SU-DHL-6 (cell line): Measurements from ENCODE around the gene CDH10.

ENCODE experiments used
- H2AFZ ChIP-seq: fragments of 200-600 bp; sonication (generic); 2 replicates; pipeline ENCODE4 v1.6.1; 2014; ENCODE audit warnings: low read depth, mild to moderate bottlenecking, moderate library complexity, mixed read lengths, antibody characterized with exemption, low read length; ENCODE audit not compliant: severe bottlenecking
- H3F3A ChIP-seq: fragments of 200-600 bp; shearing (Covaris generic); 2 replicates; pipeline ENCODE4 v1.6.0; 2016; ENCODE audit warnings: antibody characterized with exemption, mild to moderate bottlenecking; ENCODE audit not compliant: insufficient read depth
- H3K27ac ChIP-seq: fragments of 200-600 bp; sonication (generic); 2 replicates; pipeline ENCODE4 v1.5.1; 2016; ENCODE audit warnings: low read depth, mild to moderate bottlenecking, low read length, moderate library complexity, mixed read lengths
- H3K27me3 ChIP-seq: fragments of 200-600 bp; sonication (generic), shearing (Covaris generic); 2 replicates; pipeline ENCODE4 v1.6.0; 2014; ENCODE audit warnings: mild to moderate bottlenecking, low read length
- H3K36me3 ChIP-seq: fragments of 200-600 bp; sonication (generic); 2 replicates; pipeline ENCODE4 v1.6.1; 2014; ENCODE audit warnings: mild to moderate bottlenecking, low read length, mixed read lengths
- H3K4me2 ChIP-seq: fragments of 300-600, 200-600 bp; shearing (Covaris generic), sonication (generic); 2 replicates; pipeline ENCODE4 v1.6.0; 2014; ENCODE audit warnings: low read length, low read depth, mild to moderate bottlenecking; ENCODE audit not compliant: poor library complexity, severe bottlenecking
- H3K4me3 ChIP-seq: fragments of 200-600 bp; sonication (generic); 2 replicates; pipeline ENCODE4 v1.5.1; 2014; ENCODE audit warnings: antibody characterized with exemption, low read length, mild to moderate bottlenecking, mixed read lengths; ENCODE audit not compliant: insufficient read depth, poor library complexity, severe bottlenecking
- H3K79me2 ChIP-seq: fragments of 200-600 bp; sonication (generic); 2 replicates; pipeline ENCODE4 v1.6.1; 2014; ENCODE audit warnings: mild to moderate bottlenecking, low read length, moderate library complexity; ENCODE audit not compliant: insufficient read depth
- H3K9ac ChIP-seq: fragments of 200-600 bp; sonication (generic); 2 replicates; pipeline ENCODE4 v1.7.0; 2014; ENCODE audit warnings: mild to moderate bottlenecking, low read length
- H3K9me2 ChIP-seq: fragments of 200-600 bp; sonication (generic); replicated peaks from 2 replicates; pipeline ENCODE4 v1.6.1; 2014; ENCODE audit warnings: low read length; ENCODE audit not compliant: insufficient read depth
- H3K9me3 ChIP-seq: fragments of 200-600 bp; sonication (generic); 2 replicates; pipeline ENCODE4 v1.6.1; 2014; ENCODE audit warnings: low read length, mixed read lengths; ENCODE audit not compliant: insufficient read depth
- H4K20me1 ChIP-seq: fragments of 200-600 bp; sonication (generic); 2 replicates; pipeline ENCODE4 v1.6.1; 2014; ENCODE audit warnings: low read depth, mild to moderate bottlenecking, antibody characterized with exemption, low read length, moderate library complexity, mixed read lengths
- EZH2phosphoT487 ChIP-seq: fragments of 200-600 bp; sonication (generic), shearing (Covaris generic); conservative IDR thresholded peaks from 2 replicates; pipeline ENCODE4 v1.6.1; 2018; ENCODE audit warnings: mild to moderate bottlenecking, antibody characterized with exemption, low read length, moderate library complexity, mixed read lengths
- TF ChIP-seq, protein P1 (sequence below): fragments of 200-600 bp; sonication (generic); IDR thresholded peaks from one replicate; pipeline ENCODE4 v1.5.1; 2017; ENCODE audit warnings: antibody characterized with exemption, mild to moderate bottlenecking, low read length, moderate library complexity; ENCODE audit not compliant: insufficient read depth, poor library complexity, severe bottlenecking

CDH10 gene

DNA sequence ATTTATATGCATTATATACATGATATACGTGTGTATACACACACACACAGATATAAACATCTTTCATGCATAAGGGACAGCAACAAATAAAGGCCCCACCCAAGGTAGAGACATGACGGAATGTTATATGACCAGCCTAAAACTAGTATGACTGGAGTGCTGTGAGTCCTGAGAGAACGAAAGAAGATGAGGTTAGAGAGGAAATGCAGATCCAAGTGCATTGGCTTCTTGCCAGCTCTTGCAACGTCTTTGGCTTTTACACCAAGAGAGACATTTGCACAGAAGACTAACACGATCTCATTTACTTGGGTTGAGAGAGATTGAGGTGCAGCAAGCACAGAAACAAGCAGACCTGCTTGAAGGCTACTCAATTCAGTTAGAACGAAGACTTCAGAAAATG, 23.0 kb downstream of the CDH10 start:
- H3K36me3 ChIP-seq = no peaks in the 10 kb centered on the region
- H3K79me2 ChIP-seq = no peaks in the 10 kb centered on the region
- H3K4me3 ChIP-seq = no peak overlapping the region
- no peaks in the 10 kb centered on the region for H4K20me1 ChIP-seq
- H3F3A ChIP-seq = no peaks in the 10 kb centered on the region
- H2AFZ ChIP-seq = peak overlapping the region; percentile 14
- no peak overlapping the region for H3K4me2 ChIP-seq
- TF ChIP-seq, protein P1, sequence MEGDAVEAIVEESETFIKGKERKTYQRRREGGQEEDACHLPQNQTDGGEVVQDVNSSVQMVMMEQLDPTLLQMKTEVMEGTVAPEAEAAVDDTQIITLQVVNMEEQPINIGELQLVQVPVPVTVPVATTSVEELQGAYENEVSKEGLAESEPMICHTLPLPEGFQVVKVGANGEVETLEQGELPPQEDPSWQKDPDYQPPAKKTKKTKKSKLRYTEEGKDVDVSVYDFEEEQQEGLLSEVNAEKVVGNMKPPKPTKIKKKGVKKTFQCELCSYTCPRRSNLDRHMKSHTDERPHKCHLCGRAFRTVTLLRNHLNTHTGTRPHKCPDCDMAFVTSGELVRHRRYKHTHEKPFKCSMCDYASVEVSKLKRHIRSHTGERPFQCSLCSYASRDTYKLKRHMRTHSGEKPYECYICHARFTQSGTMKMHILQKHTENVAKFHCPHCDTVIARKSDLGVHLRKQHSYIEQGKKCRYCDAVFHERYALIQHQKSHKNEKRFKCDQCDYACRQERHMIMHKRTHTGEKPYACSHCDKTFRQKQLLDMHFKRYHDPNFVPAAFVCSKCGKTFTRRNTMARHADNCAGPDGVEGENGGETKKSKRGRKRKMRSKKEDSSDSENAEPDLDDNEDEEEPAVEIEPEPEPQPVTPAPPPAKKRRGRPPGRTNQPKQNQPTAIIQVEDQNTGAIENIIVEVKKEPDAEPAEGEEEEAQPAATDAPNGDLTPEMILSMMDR = no peak
- no peak for TF ChIP-seq EZH2phosphoT487
- no peaks in the 10 kb centered on the region for H3K9me3 ChIP-seq
- no peaks in the 10 kb centered on the region for H3K9me2 ChIP-seq
- H3K27me3 ChIP-seq = no peaks in the 10 kb centered on the region
- no peak overlapping the region for H3K27ac ChIP-seq
- no peak overlapping the region for H3K9ac ChIP-seq

- Histone ChIP-seq H3K27ac (no peak overlapping the region), H3K9me3 (no peaks in the 10 kb centered on the region; the same call in 1 of the 2 replicates), H4K20me1 (no peaks in the 10 kb centered on the region), H3K9me2 (no peaks in the 10 kb centered on the region), H2AFZ (no peak overlapping the region), H3K79me2 (no peaks in the 10 kb centered on the region), H3K9ac (no peak overlapping the region), H3F3A (no peaks in the 10 kb centered on the region), H3K27me3 (no peaks in the 10 kb centered on the region), H3K4me3 (no peak overlapping the region), H3K4me2 (no peak overlapping the region), H3K36me3 (no peaks in the 10 kb centered on the region)
- no peak for TF ChIP-seq EZH2phosphoT487
- TF ChIP-seq, protein P1 = no peak
Measured at GRCh38 chr5:24616566-24616965, 28.2 kb downstream of the CDH10 start.

- TF ChIP-seq, protein P1 = no peak
- no peak for TF ChIP-seq EZH2phosphoT487
- no peak overlapping the region for H3K9ac ChIP-seq
- H3K27ac ChIP-seq = no peak overlapping the region
- H3K79me2 ChIP-seq = no peaks in the 10 kb centered on the region
- no peak overlapping the region for H3K4me2 ChIP-seq
- H3F3A ChIP-seq = no peaks in the 10 kb centered on the region
- H3K9me2 ChIP-seq = no peaks in the 10 kb centered on the region
- H3K27me3 ChIP-seq = no peaks in the 10 kb centered on the region
- H2AFZ ChIP-seq = no peak overlapping the region
- no peak overlapping the region for H3K4me3 ChIP-seq
- no peaks in the 10 kb centered on the region; the same call in 1 of the 2 replicates for H3K9me3 ChIP-seq
- no peaks in the 10 kb centered on the region for H3K36me3 ChIP-seq
- no peaks in the 10 kb centered on the region for H4K20me1 ChIP-seq
Measured at GRCh38 chr5:24615159-24615558, 29.6 kb downstream of the CDH10 start.
